Measurements from ENCODE around the gene PCDHGA9.
"Not testable (repeated sequence)": the region's sequence is repeated elsewhere in the genome, so short reads cannot be mapped to it uniquely, and the experiment has no call there.

The PCDHGA9 gene

GRCh38 chr5:141402553-141403243 lies at the start of gene PCDHGA9:
Gene PCDHGA9, plus strand, starts transcription at chr5:141402778. Its CDS starts 175 bp downstream, at chr5:141402953.
- peak; percentile 41 for DNase-seq (ENCODE audit: low read depth)

GRCh38 chr5:141354900-141355469 lies 47.6 kb upstream of the PCDHGA9 start, which contains the start of gene PCDHGA4:
Gene PCDHGA4, plus strand, starts transcription at chr5:141355021. Its CDS starts 87 bp downstream, at chr5:141355108.
- DNase-seq (ENCODE audit: low read depth) = no peak

- DNase-seq (ENCODE audit: low read depth) = no peak
Measured at GRCh38 chr5:141355641-141356040, 46.9 kb upstream of the PCDHGA9 start.

- DNase-seq (ENCODE audit: low read depth) = no peak
Measured at GRCh38 chr5:141356133-141356532, 46.4 kb upstream of the PCDHGA9 start.

GRCh38 chr5:141356950-141357349 lies 45.6 kb upstream of the PCDHGA9 start:
- no peak for DNase-seq (ENCODE audit: low read depth)

GRCh38 chr5:141359790-141360426 lies 42.7 kb upstream of the PCDHGA9 start, which contains the start of gene PCDHGB2:
Gene PCDHGB2, plus strand, starts transcription at chr5:141359994. Its CDS starts 142 bp downstream, at chr5:141360136.
- peak; percentile 31 for DNase-seq (ENCODE audit: low read depth)

GRCh38 chr5:141360685-141361084 lies 41.9 kb upstream of the PCDHGA9 start:
- DNase-seq (ENCODE audit: low read depth) = no peak

GRCh38 chr5:141362719-141363118 lies 39.9 kb upstream of the PCDHGA9 start:
- no peak for DNase-seq (ENCODE audit: low read depth)

GRCh38 chr5:141363952-141364660 lies 38.5 kb upstream of the PCDHGA9 start, which contains the start of gene PCDHGA5:
Gene PCDHGA5, plus strand, starts transcription at chr5:141364162. Its CDS starts 169 bp downstream, at chr5:141364331.
- DNase-seq (ENCODE audit: low read depth) = no peak

- DNase-seq (ENCODE audit: low read depth) = no peak
Measured at GRCh38 chr5:141366016-141366896, 36.3 kb upstream of the PCDHGA9 start.

GRCh38 chr5:141369994-141370848 lies 32.4 kb upstream of the PCDHGA9 start, which contains the start of gene PCDHGB3:
Gene PCDHGB3, plus strand, starts transcription at chr5:141370242. Its CDS starts 153 bp downstream, at chr5:141370395.
- DNase-seq (ENCODE audit: low read depth) = peak; percentile 70

- DNase-seq (ENCODE audit: low read depth) = no peak
Measured at GRCh38 chr5:141371572-141372475, 30.8 kb upstream of the PCDHGA9 start.

GRCh38 chr5:141373673-141374317 lies 28.8 kb upstream of the PCDHGA9 start, which contains the start of gene PCDHGA6:
Gene PCDHGA6, plus strand, starts transcription at chr5:141373891. Its CDS starts 193 bp downstream, at chr5:141374084.
- peak; percentile 40 for DNase-seq (ENCODE audit: low read depth)

GRCh38 chr5:141374627-141375026 lies 28.0 kb upstream of the PCDHGA9 start:
- no peak for DNase-seq (ENCODE audit: low read depth)

GRCh38 chr5:141375444-141376155 lies 27.0 kb upstream of the PCDHGA9 start:
- DNase-seq (ENCODE audit: low read depth) = not testable (repeated sequence)

GRCh38 chr5:141382469-141383294 lies 19.9 kb upstream of the PCDHGA9 start, which contains the start of gene PCDHGA7:
Gene PCDHGA7, plus strand, starts transcription at chr5:141382742. Its CDS starts 158 bp downstream, at chr5:141382900.
- peak; percentile 37 for DNase-seq (ENCODE audit: low read depth)

- no peak for DNase-seq (ENCODE audit: low read depth)
Measured at GRCh38 chr5:141383345-141383744, 19.2 kb upstream of the PCDHGA9 start.
